GM10847 (cell line): ENCODE measurements around the gene PTPRM.

Experiments
- POLR2A ChIP-seq: IDR thresholded peaks from 2 replicates; pipeline ENCODE4 v1.6.1; 2011; ENCODE audit not compliant: insufficient read length; ENCODE audit errors: extremely low read depth

Gene PTPRM

DNA sequence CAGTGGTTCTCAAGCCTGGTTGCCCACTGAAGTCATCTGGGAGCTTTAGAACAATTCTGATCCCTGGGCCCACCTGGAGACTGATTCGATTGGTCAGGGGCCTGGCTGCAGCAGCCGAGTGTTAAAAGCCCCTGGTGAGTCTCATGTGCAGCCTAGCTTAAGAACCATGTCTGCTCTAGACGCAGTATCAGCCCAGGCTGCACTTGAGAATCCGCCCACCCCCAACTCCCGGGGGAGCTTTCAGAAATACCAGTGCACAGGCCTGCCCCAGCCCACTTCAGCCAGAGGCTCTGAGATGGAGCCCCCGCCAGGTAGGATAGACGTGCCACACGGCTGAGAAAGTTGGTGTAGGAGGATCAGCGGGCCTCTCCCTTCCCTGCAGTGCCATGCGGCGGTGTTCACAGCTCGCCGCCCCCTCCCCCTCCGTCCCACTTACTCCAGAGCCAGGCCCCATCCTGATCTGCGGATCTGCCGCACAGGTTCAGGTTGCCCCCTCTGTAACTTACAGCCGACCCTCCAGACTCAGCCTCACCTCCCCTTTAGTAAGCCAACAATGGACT lies 833.2 kb downstream of the PTPRM start:
- TF ChIP-seq POLR2A, result no peak

DNA sequence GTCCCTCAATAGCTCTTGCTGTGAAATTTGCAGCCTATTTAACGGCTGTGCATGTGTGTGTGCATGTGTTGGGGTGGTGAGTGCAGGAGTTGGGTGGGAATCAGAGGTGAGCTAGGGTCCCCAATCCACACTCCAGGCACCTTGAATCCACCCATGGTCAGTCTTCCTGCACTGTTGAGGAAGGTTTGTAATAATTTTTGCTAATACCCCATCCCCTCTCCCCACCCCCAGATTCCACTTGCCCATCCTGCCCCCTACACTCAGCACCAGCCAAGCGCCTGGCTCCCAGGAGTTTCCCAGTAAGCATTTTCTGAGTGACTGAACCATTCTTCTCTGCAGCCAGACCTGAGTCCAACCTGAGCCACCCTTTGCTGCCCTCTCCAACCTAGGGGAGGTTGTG lies 833.7 kb downstream of the PTPRM start:
- no peak for TF ChIP-seq POLR2A

DNA sequence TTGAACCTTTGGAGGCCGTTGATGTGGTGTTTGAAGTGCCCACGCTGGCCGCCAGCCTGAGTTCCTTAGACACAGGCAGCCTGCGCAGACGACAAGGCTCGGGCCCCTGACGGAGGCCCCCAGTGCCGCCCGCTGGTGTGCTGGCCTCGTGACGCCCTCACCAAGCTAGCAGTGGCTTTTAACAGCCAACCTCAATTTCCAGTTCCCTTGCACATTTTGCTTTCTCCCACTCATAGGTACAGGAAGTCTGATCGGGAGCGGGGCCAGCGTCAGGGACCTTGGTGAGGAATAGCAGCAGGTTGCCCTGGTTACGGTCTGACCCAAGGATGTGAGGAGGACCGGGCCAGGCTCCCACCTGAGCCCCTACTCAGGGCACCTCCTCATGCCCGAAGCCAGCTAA lies 834.5 kb downstream of the PTPRM start:
- TF ChIP-seq POLR2A, result no peak

DNA sequence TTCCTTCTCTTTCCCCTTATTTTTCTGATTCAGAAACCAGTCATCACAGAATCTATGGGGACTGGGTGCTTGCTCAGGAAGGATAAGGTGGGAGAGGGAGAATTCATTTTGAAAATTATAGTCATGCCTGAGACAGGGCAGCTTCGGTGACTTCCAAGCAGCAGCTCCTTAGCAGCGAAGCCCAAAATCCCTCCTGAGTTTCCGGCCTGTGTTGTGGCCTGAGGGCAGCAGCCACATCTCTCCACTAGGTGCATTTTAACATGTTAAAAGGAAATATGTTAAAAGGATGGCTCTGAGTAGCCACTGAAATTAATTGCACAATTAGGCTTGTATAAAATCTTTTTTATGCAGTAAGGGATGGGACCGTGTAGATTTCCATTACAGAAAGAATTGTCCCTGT lies 835.1 kb downstream of the PTPRM start:
- TF ChIP-seq POLR2A, result no peak

DNA sequence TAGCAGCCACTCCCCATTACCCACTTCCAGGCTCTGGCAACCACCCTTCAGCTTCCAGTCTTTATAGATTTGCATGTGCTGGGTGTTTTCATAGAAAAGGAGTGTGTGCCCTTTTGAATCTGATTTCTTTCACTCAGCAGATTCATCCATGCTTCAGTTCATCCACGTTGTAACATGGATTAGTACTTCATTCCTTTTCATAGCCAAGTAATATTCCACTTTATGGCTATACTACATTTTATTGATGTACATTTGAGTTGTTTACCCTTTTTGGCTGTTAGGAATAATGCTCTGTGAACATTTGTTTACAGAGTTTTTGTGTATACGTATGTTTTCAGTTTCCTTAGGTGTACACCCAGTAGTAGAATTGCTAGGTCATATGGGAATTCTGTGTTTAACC lies 836.6 kb downstream of the PTPRM start:
- TF ChIP-seq POLR2A, result no peak

DNA sequence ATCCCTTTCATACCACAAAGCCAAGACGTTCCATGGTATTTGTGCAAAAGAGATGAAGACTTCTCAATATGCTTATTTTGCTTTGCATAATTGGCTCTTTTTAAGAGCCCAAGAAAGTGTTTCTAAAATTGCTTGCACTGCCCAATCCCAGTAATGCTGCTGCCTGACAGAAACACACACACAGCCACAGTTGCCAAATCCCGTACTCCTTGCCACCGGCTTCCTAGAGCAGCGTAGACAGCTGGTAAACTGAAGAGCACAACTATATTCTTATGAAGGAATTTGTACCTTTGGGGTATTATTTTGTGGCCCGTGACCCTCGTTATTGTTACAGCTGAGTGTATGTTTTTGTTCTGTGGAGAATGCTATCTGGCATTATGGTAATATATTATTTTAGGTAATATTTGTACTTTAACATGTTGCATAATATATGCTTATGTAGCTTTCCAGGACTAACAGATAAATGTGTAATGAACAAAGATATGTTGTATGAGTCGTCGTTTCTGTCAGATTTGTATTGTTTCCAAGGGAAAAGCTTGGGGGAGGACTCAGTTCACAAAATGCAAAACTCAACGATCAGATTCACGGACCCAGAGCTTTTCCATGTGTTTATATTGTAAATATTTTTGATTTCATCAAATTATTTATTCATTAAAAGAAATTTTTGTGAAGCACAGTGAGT lies 839.2 kb downstream of the PTPRM start:
- no peak for TF ChIP-seq POLR2A

DNA sequence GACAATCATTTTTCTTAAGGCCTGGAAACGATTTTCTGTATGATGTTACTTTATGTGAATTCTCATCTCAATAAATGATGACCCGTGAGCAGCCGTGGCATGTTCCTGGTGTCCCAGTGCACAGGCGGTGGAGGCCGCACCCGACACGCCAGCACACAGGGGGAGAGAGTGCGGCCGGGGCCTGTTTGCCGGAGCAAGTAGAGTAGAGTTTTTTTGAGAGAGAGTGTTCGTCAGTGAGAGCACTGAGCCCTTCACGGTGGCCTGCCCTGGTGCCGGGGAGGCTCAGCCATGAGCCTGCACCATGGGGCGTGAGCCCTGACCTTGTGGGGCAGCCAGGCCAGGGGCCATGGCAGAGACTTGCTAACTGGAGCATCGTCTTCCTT lies 839.7 kb downstream of the PTPRM start:
- TF ChIP-seq POLR2A, result no peak

DNA sequence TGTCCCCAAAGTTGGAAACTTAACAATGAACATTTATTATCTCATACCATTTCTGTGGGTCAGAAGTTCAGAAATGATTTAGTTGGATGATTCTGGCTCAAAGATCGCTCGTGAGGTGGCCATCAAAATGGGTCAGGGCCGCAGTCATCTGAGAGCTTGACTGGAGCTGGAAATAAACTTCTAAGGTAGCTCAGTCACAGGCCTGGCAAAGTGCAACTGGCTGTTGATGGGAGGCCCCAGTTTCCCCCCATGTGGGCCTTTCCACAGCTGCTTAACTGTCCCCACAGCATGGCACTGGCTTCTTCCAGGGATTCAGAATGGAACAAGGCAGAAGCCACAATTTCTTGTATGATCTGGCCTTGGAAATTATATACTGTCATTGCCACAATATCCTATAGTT lies 842.0 kb downstream of the PTPRM start:
- no peak for TF ChIP-seq POLR2A

DNA sequence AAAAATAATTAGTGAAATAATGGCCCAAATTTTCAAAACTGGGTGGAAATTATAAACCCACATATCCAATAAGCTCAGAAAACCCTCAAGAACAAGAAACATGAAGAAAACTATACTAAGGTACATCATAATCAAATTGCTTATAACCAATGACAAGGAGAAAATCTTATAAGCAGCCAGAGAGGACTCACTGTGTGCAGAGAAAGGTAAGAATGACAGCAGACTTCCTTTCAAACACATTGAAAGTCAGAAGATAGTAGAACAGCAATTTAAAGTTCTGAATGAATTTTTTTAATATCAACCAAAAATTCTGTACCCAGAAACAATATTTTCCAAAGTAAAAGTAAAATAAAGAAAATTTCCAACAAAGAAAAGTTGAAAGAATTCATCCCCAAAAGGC lies 844.4 kb downstream of the PTPRM start:
- TF ChIP-seq POLR2A, result no peak

DNA sequence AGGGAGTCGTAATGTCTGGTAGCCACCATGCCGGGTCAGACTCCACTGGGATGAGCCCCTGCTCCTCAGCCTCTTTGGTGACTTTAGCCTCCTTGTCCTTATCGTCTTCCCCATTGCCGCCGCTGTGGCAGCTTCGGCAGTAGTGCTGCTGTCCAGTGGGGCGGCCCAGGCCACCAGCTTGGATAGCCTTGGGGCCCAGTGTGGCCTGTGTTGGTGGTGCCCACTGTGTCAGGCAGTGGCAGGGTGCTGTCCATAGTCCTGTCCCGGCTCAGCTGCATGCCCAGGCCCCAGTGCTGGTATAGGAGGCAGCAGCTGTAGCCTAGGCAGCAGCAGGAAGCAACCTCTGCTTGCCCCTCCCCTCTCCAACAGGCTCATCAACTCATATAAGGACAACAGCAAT lies 845.0 kb downstream of the PTPRM start:
- TF ChIP-seq POLR2A, result no peak

DNA sequence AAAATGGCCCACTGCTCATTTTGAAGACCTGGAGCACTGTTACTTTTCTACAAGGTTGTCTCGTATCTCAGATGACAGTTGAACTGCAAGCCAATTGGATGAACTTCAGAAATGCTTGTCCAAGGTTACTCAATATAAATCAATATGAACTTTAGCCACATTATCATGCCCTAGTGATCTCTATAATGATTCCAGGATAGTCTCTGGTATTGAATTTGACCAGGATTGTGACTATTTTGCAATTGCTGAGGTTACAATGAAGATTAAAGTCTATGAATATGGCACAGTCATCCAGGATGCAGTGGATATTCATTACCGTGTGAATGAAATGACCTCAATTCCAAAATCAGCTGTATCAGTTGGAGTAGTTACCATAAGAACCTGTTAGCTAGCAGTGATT lies 846.1 kb downstream of the PTPRM start:
- TF ChIP-seq POLR2A, result no peak

DNA sequence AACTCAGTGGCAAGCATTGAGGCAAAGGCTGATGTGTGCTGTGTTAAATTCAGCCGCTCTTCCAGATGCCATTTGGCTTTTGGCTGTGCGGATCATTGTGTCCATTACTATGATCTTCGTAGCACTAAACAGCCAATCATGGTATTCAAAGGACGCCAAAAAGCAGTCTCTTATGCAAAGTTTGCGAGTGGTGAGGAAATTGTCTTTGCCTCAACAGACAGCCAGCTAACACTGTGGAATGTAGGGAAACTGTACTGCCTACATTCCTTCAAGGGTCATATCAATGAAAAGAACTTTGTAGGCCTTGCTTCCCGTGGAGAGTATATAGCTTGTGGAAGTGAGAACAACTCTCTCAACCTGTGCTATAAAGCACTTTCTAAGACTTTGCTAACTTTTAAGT lies 846.6 kb downstream of the PTPRM start:
- no peak for TF ChIP-seq POLR2A

DNA sequence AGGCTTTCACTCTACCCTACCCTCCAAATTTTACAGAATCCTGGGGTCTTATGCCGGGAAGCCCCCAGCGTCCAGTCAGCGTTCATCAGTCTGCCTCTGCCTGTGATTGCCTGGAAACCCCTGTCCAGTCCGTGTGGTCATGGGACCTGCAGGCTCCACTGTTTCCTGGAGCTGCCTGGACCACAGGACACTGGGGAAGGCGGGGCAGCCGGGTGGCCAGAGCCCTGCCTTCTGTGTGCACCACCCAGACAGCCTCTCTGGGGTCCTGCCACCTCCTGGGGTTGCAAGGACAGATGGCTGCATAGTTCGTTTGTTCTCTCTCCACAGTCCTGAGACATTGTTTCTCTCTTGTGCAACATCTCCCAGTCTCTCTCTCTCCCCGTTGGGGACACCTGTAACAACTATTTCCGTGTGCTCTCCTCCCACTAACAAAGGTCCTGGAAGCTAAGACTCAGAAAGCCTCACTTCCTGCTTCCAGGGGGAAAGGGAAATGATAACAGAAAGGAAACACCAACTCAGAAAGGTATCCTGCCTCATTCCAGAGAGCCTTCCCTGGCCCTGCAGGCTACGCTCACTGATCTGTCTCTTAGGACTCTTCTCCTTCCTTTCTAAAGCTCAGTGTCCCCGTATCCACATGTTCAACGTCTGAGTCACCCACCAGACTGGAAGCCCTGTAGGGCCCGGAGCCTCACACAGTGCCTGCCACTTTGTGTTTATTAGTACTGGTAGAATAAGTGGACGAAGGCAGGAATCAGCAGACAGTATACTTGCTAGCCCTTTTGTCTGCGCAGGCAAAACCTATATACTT lies 849.3 kb downstream of the PTPRM start:
- no peak for TF ChIP-seq POLR2A

DNA sequence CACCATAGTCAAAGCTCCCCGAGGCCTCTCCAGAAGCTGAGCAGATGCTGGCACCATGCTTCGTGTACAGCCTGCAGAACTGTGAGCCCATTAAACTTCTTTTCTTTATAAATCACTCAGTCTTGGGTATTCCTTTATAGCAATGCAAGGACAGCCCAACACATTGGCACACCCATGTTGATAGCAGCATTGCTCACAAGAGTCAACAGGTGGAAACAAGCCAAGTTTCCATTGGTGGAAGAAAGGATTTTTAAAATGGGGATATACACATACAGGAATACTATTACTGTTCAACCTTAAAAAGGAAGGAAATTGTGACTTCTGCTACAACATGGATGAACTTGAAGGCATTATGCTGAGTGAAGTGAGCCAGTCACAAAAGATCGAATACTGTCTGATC lies 855.3 kb downstream of the PTPRM start:
- no peak for TF ChIP-seq POLR2A

DNA sequence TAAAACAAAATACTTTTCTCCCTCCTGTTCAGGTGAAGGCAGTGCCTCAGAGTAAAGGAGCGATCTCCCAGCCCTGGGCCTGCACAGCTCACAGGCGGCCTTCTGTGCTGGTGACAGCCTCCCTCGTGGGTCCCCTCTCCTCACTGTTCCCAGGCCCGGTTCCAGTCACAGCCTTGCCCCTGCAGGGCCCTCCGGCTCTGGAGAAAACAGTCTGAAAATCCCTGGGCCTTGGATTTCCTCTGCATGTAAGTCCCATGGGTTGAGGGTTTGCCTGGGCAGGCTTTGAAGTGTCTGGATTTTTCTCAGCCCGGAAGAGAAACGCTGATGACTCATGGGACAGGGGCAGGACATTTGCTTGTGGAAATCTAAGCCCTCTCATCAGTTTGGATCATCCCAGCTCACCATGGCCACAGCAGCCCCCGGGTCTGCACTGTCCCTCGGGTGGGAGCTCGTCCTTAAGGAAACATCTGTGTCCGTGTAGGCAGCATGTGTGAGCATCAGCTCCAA lies 856.0 kb downstream of the PTPRM start:
- TF ChIP-seq POLR2A, result no peak

DNA sequence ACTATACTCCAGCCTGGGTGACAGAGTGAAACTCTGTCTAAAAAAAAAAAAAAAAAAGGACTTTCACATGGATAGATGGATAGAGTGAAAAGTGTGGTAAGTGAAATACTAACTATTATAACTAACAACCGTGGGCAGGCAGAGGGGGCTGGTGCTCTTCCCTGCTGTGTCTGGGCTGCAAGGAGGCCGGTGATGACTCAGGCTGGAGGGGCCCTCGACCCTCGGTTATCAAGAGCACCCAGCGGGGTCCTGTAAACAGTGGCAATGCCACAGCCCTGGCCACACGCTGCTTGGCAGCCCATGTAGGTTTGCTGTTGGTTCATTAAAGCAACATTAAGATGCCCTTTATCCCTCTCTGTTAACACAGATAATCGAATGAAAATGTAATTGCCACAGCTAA lies 857.4 kb downstream of the PTPRM start:
- no peak for TF ChIP-seq POLR2A
